Neural cell (in vitro differentiated cells): ENCODE measurements around the gene OSM. TPM values are rescaled to one million over a fixed set of nuclear protein-coding genes. Genes with fewer than 3 reads are reported as not detected.
A peak's percentile ranks its signal among the peaks of the same experiment; 100 is the strongest.

Source experiments
- H2AFZ ChIP-seq: fragments of 200-600, 300-800 bp; sonication (generic), shearing (Covaris generic); 2 replicates; pipeline ENCODE4 v1.6.0; 2014; ENCODE audit warnings: low read depth, mild to moderate bottlenecking, antibody characterized with exemption, low read length, moderate library complexity
- H3F3A ChIP-seq: fragments of 200-600 bp; shearing (Covaris generic); 2 replicates; pipeline ENCODE4 v1.6.1; 2016; ENCODE audit warnings: mild to moderate bottlenecking, moderate library complexity, mixed read lengths, antibody characterized with exemption, low read length; ENCODE audit not compliant: insufficient read depth, poor library complexity, severe bottlenecking
- H3K27ac ChIP-seq: fragments of 200-600, 300-800 bp; sonication (generic), shearing (Covaris generic); 2 replicates; pipeline ENCODE4 v1.5.1; 2014; ENCODE audit warnings: mild to moderate bottlenecking, low read length, moderate library complexity
- H3K27me3 ChIP-seq: fragments of 300-800, 200-600 bp; sonication (generic), shearing (Covaris generic); 2 replicates; pipeline ENCODE4 v1.6.0; 2014; ENCODE audit warnings: mild to moderate bottlenecking, low read depth, low read length, moderate library complexity; ENCODE audit not compliant: insufficient read depth
- H3K36me3 ChIP-seq: fragments of 300-800, 200-600 bp; sonication (generic), shearing (Covaris generic); 2 replicates; pipeline ENCODE4 v1.5.1; 2014; ENCODE audit warnings: mild to moderate bottlenecking, antibody characterized with exemption, low read length, moderate library complexity; ENCODE audit not compliant: insufficient read depth
- H3K4me2 ChIP-seq: fragments of 300-800, 200-600 bp; sonication (generic), shearing (Covaris generic); 2 replicates; pipeline ENCODE4 v1.6.0; 2014; ENCODE audit warnings: mild to moderate bottlenecking, low read length
- H3K4me3 ChIP-seq: fragments of 300-800, 200-600 bp; sonication (generic), shearing (Covaris generic); 2 replicates; pipeline ENCODE4 v1.5.1; 2014; ENCODE audit warnings: mild to moderate bottlenecking, low read length, moderate library complexity
- H3K79me2 ChIP-seq: fragments of 200-600 bp; shearing (Covaris generic); replicated peaks from 2 replicates; pipeline ENCODE4 v1.6.0; 2014; ENCODE audit warnings: mild to moderate bottlenecking, low read length, moderate library complexity; ENCODE audit not compliant: insufficient read depth
- H3K9ac ChIP-seq: fragments of 300-800, 200-600 bp; sonication (generic), shearing (Covaris generic); 2 replicates; pipeline ENCODE4 v1.6.1; 2016; ENCODE audit warnings: mild to moderate bottlenecking, low read length, mixed read lengths
- H3K9me2 ChIP-seq: fragments of 200-600 bp; shearing (Covaris generic); 2 replicates; pipeline ENCODE4 v1.6.1; 2016; ENCODE audit warnings: mild to moderate bottlenecking, low read length, mixed read lengths; ENCODE audit not compliant: insufficient read depth
- H3K9me3 ChIP-seq: fragments of 200-600, 300-800 bp; sonication (generic), shearing (Covaris generic); 2 replicates; pipeline ENCODE4 v1.6.1; 2016; ENCODE audit warnings: mild to moderate bottlenecking, mixed run types, low read length, moderate library complexity, mixed read lengths
- H4K20me1 ChIP-seq: fragments of 200-600 bp; shearing (Covaris generic); 2 replicates; pipeline ENCODE4 v1.6.1; 2016; ENCODE audit warnings: mild to moderate bottlenecking, mixed run types; ENCODE audit not compliant: insufficient read depth
- CTCF ChIP-seq: fragments of 450-650 bp; IDR thresholded peaks from 2 replicates; pipeline ENCODE4 v1.5.1; 2014; ENCODE audit warnings: antibody characterized with exemption, mild to moderate bottlenecking, moderate library complexity; ENCODE audit not compliant: poor library complexity, severe bottlenecking
- EP300 ChIP-seq: fragments of 450-650 bp; conservative IDR thresholded peaks from 2 replicates; pipeline ENCODE4 v1.6.1; 2014; ENCODE audit warnings: antibody characterized with exemption, mild to moderate bottlenecking, moderate library complexity; ENCODE audit not compliant: poor library complexity, severe bottlenecking
- EZH2 ChIP-seq: fragments of 200-600, 300-800 bp; shearing (Covaris generic), sonication (generic); IDR thresholded peaks from 2 replicates; pipeline ENCODE4 v1.6.1; 2014; ENCODE audit warnings: antibody characterized with exemption, low read length, borderline replicate concordance, mild to moderate bottlenecking; ENCODE audit not compliant: insufficient read depth, poor library complexity, severe bottlenecking
- MXI1 ChIP-seq: fragments of 450-650 bp; conservative IDR thresholded peaks from 2 replicates; pipeline ENCODE4 v1.6.1; 2014; ENCODE audit warnings: antibody characterized with exemption, mild to moderate bottlenecking; ENCODE audit not compliant: poor library complexity, severe bottlenecking
- POLR2AphosphoS5 ChIP-seq: IDR thresholded peaks from 2 replicates; pipeline ENCODE4 v1.6.1; 2012
- RAD21 ChIP-seq: fragments of 450-650 bp; conservative IDR thresholded peaks from 2 replicates; pipeline ENCODE4 v1.6.1; 2014; ENCODE audit warnings: antibody characterized with exemption, mild to moderate bottlenecking, moderate library complexity
- REST ChIP-seq: IDR thresholded peaks from 2 replicates; pipeline ENCODE4 v1.6.1; 2012; ENCODE audit warnings: borderline replicate concordance
- SMC3 ChIP-seq: fragments of 450-650 bp; conservative IDR thresholded peaks from 2 replicates; pipeline ENCODE4 v1.6.1; 2014; ENCODE audit warnings: antibody characterized with exemption, mild to moderate bottlenecking, moderate library complexity; ENCODE audit not compliant: poor library complexity
- TAF1 ChIP-seq: IDR thresholded peaks from 2 replicates; pipeline ENCODE4 v1.6.1; 2012; ENCODE audit warnings: low read depth
- polyA plus RNA-seq: library from polyadenylated mRNA; depleted of rRNA; stranded (reverse); fragments of >200 nt; gene quantifications from 2 replicates; pipeline ENCODE4 v1.2.3, GENCODE V29; 2014

The OSM gene
- polyA plus RNA-seq, 1 donor from 2014 or later: not detected

GRCh38 chr22:30245181-30245984 lies 21.3 kb downstream of the OSM start:
- Histone ChIP-seq H2AFZ (no peak overlapping the region), H3K9me3 (no peaks in the 10 kb centered on the region), H3K9me2 (no peaks in the 10 kb centered on the region), H3K27me3 (peaks cover 17% of the 10 kb centered on the region), H3K79me2 (no peaks in the 10 kb centered on the region), H3K4me2 (no peak overlapping the region), H3K36me3 (no peaks in the 10 kb centered on the region), H3K9ac (no peak overlapping the region), H3F3A (no peaks in the 10 kb centered on the region), H3K4me3 (peak overlapping the region; percentile 64), H4K20me1 (no peaks in the 10 kb centered on the region), H3K27ac (no peak overlapping the region)
- TF ChIP-seq SMC3 (no peak), EP300 (no peak), TAF1 (no peak), REST (no peak), CTCF (no peak), MXI1 (no peak), POLR2AphosphoS5 (no peak), EZH2 (no peak), RAD21 (no peak)

GRCh38 chr22:30244641-30245040 lies 22.0 kb downstream of the OSM start:
- Histone ChIP-seq H4K20me1 (no peaks in the 10 kb centered on the region), H3K79me2 (no peaks in the 10 kb centered on the region)

More at GRCh38 chr22:30244641-30245040, 22.0 kb downstream of the OSM start:
- no peaks in the 10 kb centered on the region for H3K36me3 ChIP-seq
- H3K27me3 ChIP-seq: peaks cover 17% of the 10 kb centered on the region
- H3K9me3 ChIP-seq: no peaks in the 10 kb centered on the region
- TF ChIP-seq CTCF (no peak), EP300 (no peak), MXI1 (no peak), REST (no peak)
- no peak overlapping the region for H3K4me3 ChIP-seq
- no peaks in the 10 kb centered on the region for H3F3A ChIP-seq
- no peak overlapping the region for H2AFZ ChIP-seq
- H3K27ac ChIP-seq: no peak overlapping the region
- H3K4me2 ChIP-seq: no peak overlapping the region
- H3K9me2 ChIP-seq: no peaks in the 10 kb centered on the region
- no peak overlapping the region for H3K9ac ChIP-seq
